NCI-H1694 treated with DMSO at 0.1 percent for 48 hours (cell line): ENCODE data around the gene CLK3.
"Not testable (repeated sequence)": the region's sequence is repeated elsewhere in the genome, so short reads cannot be mapped to it uniquely, and the experiment has no call there.

Experiments
- DNase-seq: peaks from one replicate; lab custom pipeline; 2025; lab: John Stamatoyannopoulos, UW

CLK3 gene

GRCh38 chr15:74642348-74642733, 26.7 kb downstream of the CLK3 start:
- no peak for DNase-seq

GRCh38 chr15:74642734-74643664, 27.4 kb downstream of the CLK3 start:
- no peak for DNase-seq

- DNase-seq = no peak
Measured at GRCh38 chr15:74643665-74644204, 28.1 kb downstream of the CLK3 start.

GRCh38 chr15:74646480-74646879, 30.8 kb downstream of the CLK3 start:
- no peak for DNase-seq

- DNase-seq = no peak
Measured at GRCh38 chr15:74648051-74648842, 32.6 kb downstream of the CLK3 start.

GRCh38 chr15:74651242-74651741, 35.7 kb downstream of the CLK3 start:
- DNase-seq = peak; percentile 75

- no peak for DNase-seq
Measured at GRCh38 chr15:74653426-74654102, 37.9 kb downstream of the CLK3 start.

GRCh38 chr15:74655424-74655823, 39.8 kb downstream of the CLK3 start:
- no peak for DNase-seq

- peak; percentile 59 for DNase-seq
Measured at GRCh38 chr15:74656935-74657535, 41.4 kb downstream of the CLK3 start.

- no peak for DNase-seq
Measured at GRCh38 chr15:74657846-74658245, 42.2 kb downstream of the CLK3 start.

GRCh38 chr15:74661280-74661679, 45.6 kb downstream of the CLK3 start:
- not testable (repeated sequence) for DNase-seq

GRCh38 chr15:74662064-74662860, 46.6 kb downstream of the CLK3 start:
- DNase-seq = no peak

GRCh38 chr15:74663303-74664027, 47.8 kb downstream of the CLK3 start:
- DNase-seq = no peak

GRCh38 chr15:74664028-74664616, 48.5 kb downstream of the CLK3 start:
- DNase-seq = no peak

GRCh38 chr15:74664670-74665069, 49.0 kb downstream of the CLK3 start:
- DNase-seq = no peak

GRCh38 chr15:74667975-74668374, 52.3 kb downstream of the CLK3 start:
- no peak for DNase-seq

- no peak for DNase-seq
Measured at GRCh38 chr15:74669627-74670026, 54.0 kb downstream of the CLK3 start.

GRCh38 chr15:74674161-74674560, 58.5 kb downstream of the CLK3 start:
- DNase-seq = no peak

- DNase-seq = no peak
Measured at GRCh38 chr15:74676801-74677200, 61.2 kb downstream of the CLK3 start.
